ENCODE results near the gene WIPF1.

The WIPF1 gene

GRCh38 chr2:174535757-174536703 lies 61.6 kb downstream of the WIPF1 start:
- Mint-ChIP-seq H3K9me3 (no peaks in the 10 kb centered on the region), H3K4me3 (no peak overlapping the region), H3K36me3 (ENCODE audit: low read depth) (no peaks in the 10 kb centered on the region), H3K4me1 (no peaks in the 10 kb centered on the region), H3K27me3 (no peaks in the 10 kb centered on the region), H3K27ac (no peak overlapping the region)
- DNase-seq: no peak
- no peak for ATAC-seq

- DNase-seq: no peak
- Mint-ChIP-seq H3K36me3 (ENCODE audit: low read depth) (no peaks in the 10 kb centered on the region), H3K4me3 (no peak overlapping the region)
Measured at GRCh38 chr2:174535083-174535482, 62.5 kb downstream of the WIPF1 start.

GRCh38 chr2:174529916-174530315 lies 67.7 kb downstream of the WIPF1 start:
- Mint-ChIP-seq H3K27ac (no peak overlapping the region), H3K4me1 (no peaks in the 10 kb centered on the region), H3K27me3 (no peaks in the 10 kb centered on the region), H3K4me3 (no peak overlapping the region), H3K36me3 (ENCODE audit: low read depth) (no peaks in the 10 kb centered on the region), H3K9me3 (no peaks in the 10 kb centered on the region)
- DNase-seq (no peak), ATAC-seq (no peak)

More at GRCh38 chr2:174535083-174535482, 62.5 kb downstream of the WIPF1 start:
- no peaks in the 10 kb centered on the region for H3K9me3 Mint-ChIP-seq
- H3K4me1 Mint-ChIP-seq: no peaks in the 10 kb centered on the region
- no peak for ATAC-seq
- H3K27me3 Mint-ChIP-seq: no peaks in the 10 kb centered on the region
- no peak overlapping the region for H3K27ac Mint-ChIP-seq

- peaks cover 11% of the 10 kb centered on the region for H3K4me1 Mint-ChIP-seq
- no peak overlapping the region for H3K27ac Mint-ChIP-seq
- no peaks in the 10 kb centered on the region for H3K9me3 Mint-ChIP-seq
- H3K36me3 Mint-ChIP-seq (ENCODE audit: low read depth): no peaks in the 10 kb centered on the region
- no peaks in the 10 kb centered on the region for H3K27me3 Mint-ChIP-seq
- no peak for DNase-seq
- H3K4me3 Mint-ChIP-seq: no peak overlapping the region
- no peak for ATAC-seq
Measured at GRCh38 chr2:174527959-174528358, 69.6 kb downstream of the WIPF1 start.

- H3K4me1 Mint-ChIP-seq: peaks cover 14% of the 10 kb centered on the region
- DNase-seq (no peak), ATAC-seq (no peak)
- no peaks in the 10 kb centered on the region for H3K27me3 Mint-ChIP-seq
- H3K9me3 Mint-ChIP-seq: no peaks in the 10 kb centered on the region
- no peak overlapping the region for H3K4me3 Mint-ChIP-seq
- H3K36me3 Mint-ChIP-seq (ENCODE audit: low read depth): no peaks in the 10 kb centered on the region
- no peak overlapping the region for H3K27ac Mint-ChIP-seq
Measured at GRCh38 chr2:174527101-174527721, 70.4 kb downstream of the WIPF1 start.

- Mint-ChIP-seq H3K4me1 (peaks cover 14% of the 10 kb centered on the region), H3K27me3 (no peaks in the 10 kb centered on the region), H3K36me3 (ENCODE audit: low read depth) (no peaks in the 10 kb centered on the region), H3K27ac (no peak overlapping the region), H3K4me3 (no peak overlapping the region), H3K9me3 (no peaks in the 10 kb centered on the region)
- no peak for ATAC-seq
- DNase-seq: no peak
Measured at GRCh38 chr2:174524527-174524926, 73.1 kb downstream of the WIPF1 start.

GRCh38 chr2:174522553-174522952 lies 75.1 kb downstream of the WIPF1 start:
- DNase-seq (no peak), ATAC-seq (no peak)
- no peak overlapping the region for H3K27ac Mint-ChIP-seq
- H3K36me3 Mint-ChIP-seq (ENCODE audit: low read depth): no peaks in the 10 kb centered on the region
- no peak overlapping the region for H3K4me3 Mint-ChIP-seq
- H3K4me1 Mint-ChIP-seq: peaks cover 14% of the 10 kb centered on the region
- H3K27me3 Mint-ChIP-seq: no peaks in the 10 kb centered on the region
- no peaks in the 10 kb centered on the region for H3K9me3 Mint-ChIP-seq

- H3K4me1 Mint-ChIP-seq: peaks cover 13% of the 10 kb centered on the region
- H3K27me3 Mint-ChIP-seq: no peaks in the 10 kb centered on the region
- no peaks in the 10 kb centered on the region for H3K9me3 Mint-ChIP-seq
- H3K4me3 Mint-ChIP-seq: no peak overlapping the region
- DNase-seq (no peak), ATAC-seq (no peak)
- no peak overlapping the region for H3K27ac Mint-ChIP-seq
- H3K36me3 Mint-ChIP-seq (ENCODE audit: low read depth): no peaks in the 10 kb centered on the region
Measured at GRCh38 chr2:174518395-174518794, 79.2 kb downstream of the WIPF1 start.

GRCh38 chr2:174516501-174517378 lies 80.9 kb downstream of the WIPF1 start:
- Mint-ChIP-seq H3K4me3 (no peak overlapping the region), H3K27ac (no peak overlapping the region), H3K27me3 (no peaks in the 10 kb centered on the region), H3K4me1 (peaks cover 14% of the 10 kb centered on the region), H3K9me3 (peaks cover 8% of the 10 kb centered on the region), H3K36me3 (ENCODE audit: low read depth) (no peaks in the 10 kb centered on the region)
- ATAC-seq (no peak), DNase-seq (no peak)

GRCh38 chr2:174512345-174512744 lies 85.3 kb downstream of the WIPF1 start:
- DNase-seq (no peak), ATAC-seq (no peak)
- Mint-ChIP-seq H3K4me3 (no peak overlapping the region), H3K27ac (no peak overlapping the region), H3K36me3 (ENCODE audit: low read depth) (peaks cover 14% of the 10 kb centered on the region), H3K4me1 (peaks cover 14% of the 10 kb centered on the region), H3K27me3 (no peaks in the 10 kb centered on the region), H3K9me3 (peaks cover 22% of the 10 kb centered on the region)

- H3K4me1 Mint-ChIP-seq: peaks cover 10% of the 10 kb centered on the region
- no peak overlapping the region for H3K27ac Mint-ChIP-seq
- H3K27me3 Mint-ChIP-seq: no peaks in the 10 kb centered on the region
- ATAC-seq: no peak
- H3K36me3 Mint-ChIP-seq (ENCODE audit: low read depth): peaks cover 14% of the 10 kb centered on the region
- no peak for DNase-seq
- H3K4me3 Mint-ChIP-seq: no peak overlapping the region
- peaks cover 25% of the 10 kb centered on the region for H3K9me3 Mint-ChIP-seq
Measured at GRCh38 chr2:174511580-174512260, 85.9 kb downstream of the WIPF1 start.

- peaks cover 25% of the 10 kb centered on the region for H3K9me3 Mint-ChIP-seq
- peaks cover 14% of the 10 kb centered on the region for H3K36me3 Mint-ChIP-seq (ENCODE audit: low read depth)
- H3K4me3 Mint-ChIP-seq: no peak overlapping the region
- peaks cover 6% of the 10 kb centered on the region for H3K4me1 Mint-ChIP-seq
- no peak overlapping the region for H3K27ac Mint-ChIP-seq
- H3K27me3 Mint-ChIP-seq: no peaks in the 10 kb centered on the region
- no peak for ATAC-seq
- no peak for DNase-seq
Measured at GRCh38 chr2:174510583-174511189, 86.9 kb downstream of the WIPF1 start.
